Smooth muscle cell (in vitro differentiated cells): Measurements from ENCODE around the gene CRISPLD2. TPM values are rescaled to one million over a fixed set of nuclear protein-coding genes. Genes with fewer than 3 reads are reported as not detected.

Experiments used
- DNase-seq: peaks from one replicate; lab custom pipeline; 2025; ENCODE audit not compliant: unreplicated experiment; lab: John Stamatoyannopoulos, UW
- H2AFZ ChIP-seq: fragments of 200-600 bp; sonication (generic); 2 replicates; pipeline ENCODE4 v1.6.0; 2016; ENCODE audit warnings: antibody characterized with exemption, low read depth, mild to moderate bottlenecking
- H3F3A ChIP-seq: fragments of 200-600 bp; sonication (generic); 2 replicates; pipeline ENCODE4 v1.6.0; 2017; ENCODE audit warnings: antibody characterized with exemption, low read depth
- H3K27ac ChIP-seq: fragments of 200-600 bp; sonication (generic); 2 replicates; pipeline ENCODE4 v1.5.1; 2016; ENCODE audit warnings: low read depth, mild to moderate bottlenecking
- H3K27me3 ChIP-seq: fragments of 200-600 bp; sonication (generic); 2 replicates; pipeline ENCODE4 v1.6.1; 2016; ENCODE audit warnings: low read depth, mild to moderate bottlenecking
- H3K36me3 ChIP-seq: fragments of 200-600 bp; sonication (generic); 2 replicates; pipeline ENCODE4 v1.5.1; 2016; ENCODE audit warnings: low read depth
- H3K4me1 ChIP-seq: fragments of 200-600 bp; sonication (generic); 2 replicates; pipeline ENCODE4 v1.5.1; 2016; ENCODE audit warnings: low read depth
- H3K4me2 ChIP-seq: fragments of 200-600 bp; sonication (generic); 2 replicates; pipeline ENCODE4 v1.6.0; 2016; ENCODE audit warnings: mild to moderate bottlenecking
- H3K4me3 ChIP-seq: fragments of 200-600 bp; sonication (generic); 2 replicates; pipeline ENCODE4 v1.5.1; 2016; ENCODE audit warnings: mild to moderate bottlenecking
- H3K79me2 ChIP-seq: fragments of 200-600 bp; sonication (generic); 2 replicates; pipeline ENCODE4 v1.6.0; 2016; ENCODE audit warnings: low read depth, mild to moderate bottlenecking
- H3K9ac ChIP-seq: fragments of 200-600 bp; sonication (generic); 2 replicates; pipeline ENCODE4 v1.6.0; 2016; ENCODE audit warnings: low read depth
- H3K9me3 ChIP-seq: fragments of 200-600 bp; sonication (generic); replicated peaks from 2 replicates; pipeline ENCODE4 v1.5.1; 2016; ENCODE audit warnings: low read depth
- H4K20me1 ChIP-seq: fragments of 200-600 bp; sonication (generic); 2 replicates; pipeline ENCODE4 v1.6.0; 2016; ENCODE audit warnings: low read depth
- CTCF ChIP-seq: fragments of 200-600 bp; sonication (generic); IDR thresholded peaks from 2 replicates; pipeline ENCODE4 v1.5.1; 2017; ENCODE audit warnings: borderline replicate concordance, mild to moderate bottlenecking, antibody characterized with exemption; ENCODE audit not compliant: insufficient read depth, poor library complexity, severe bottlenecking
- WGBS: methylation state at CpG from one replicate; pipeline ENCODE4 v1.1.7; 2016; ENCODE audit warnings: low lambda C conversion rate; 5-methylcytosine and 5-hydroxymethylcytosine counted together
- polyA plus RNA-seq: library from polyadenylated mRNA; unstranded; fragments of >200 nt; fragmentation: Nextera tagmentation; extraction: Ambion mirVana; gene quantifications from 2 replicates; pipeline ENCODE4 v1.2.1, GENCODE V29; 2016
- total RNA-seq: library from RNA; depleted of rRNA; stranded (reverse); fragments of >200 nt; gene quantifications from 2 replicates; pipeline ENCODE4 v1.2.3, GENCODE V29; 2014

Gene CRISPLD2
- total and polyA plus RNA-seq, 2 experiments from 2014 or later, result 63.1 to 105 TPM

- Histone ChIP-seq H3K27me3 (no peaks in the 10 kb centered on the region), H3K9ac (no peak overlapping the region), H3K9me3 (no peaks in the 10 kb centered on the region), H3F3A (no peaks in the 10 kb centered on the region), H4K20me1 (no peaks in the 10 kb centered on the region), H3K27ac (no peak overlapping the region), H3K79me2 (no peaks in the 10 kb centered on the region), H3K4me2 (no peak overlapping the region), H3K4me3 (no peak overlapping the region), H2AFZ (no peak overlapping the region), H3K36me3 (no peaks in the 10 kb centered on the region), H3K4me1 (peaks cover 7% of the 10 kb centered on the region)
- 73% methylated on average over 7 of the region's 7 CpGs for WGBS
- TF ChIP-seq CTCF, result no peak
- no peak for DNase-seq
These were observed 106.7 kb downstream of the CRISPLD2 start for GRCh38 chr16:84926462-84926861.

GRCh38 chr16:84927621-84928591 lies 108.1 kb downstream of the CRISPLD2 start:
- no peaks in the 10 kb centered on the region for H3K79me2 ChIP-seq
- H3K9me3 ChIP-seq, result no peaks in the 10 kb centered on the region
- H3K36me3 ChIP-seq, result no peaks in the 10 kb centered on the region
- no peak overlapping the region for H2AFZ ChIP-seq
- no peak overlapping the region for H3K9ac ChIP-seq
- H4K20me1 ChIP-seq, result no peaks in the 10 kb centered on the region
- peaks cover 3% of the 10 kb centered on the region for H3K4me1 ChIP-seq
- DNase-seq, result no peak
- 87% methylated on average over 33 of the region's 34 CpGs for WGBS
- no peak overlapping the region for H3K4me3 ChIP-seq
- no peak overlapping the region for H3K4me2 ChIP-seq
- no peaks in the 10 kb centered on the region for H3K27me3 ChIP-seq
- TF ChIP-seq CTCF, result no peak
- H3F3A ChIP-seq, result no peaks in the 10 kb centered on the region
- no peak overlapping the region for H3K27ac ChIP-seq

- DNase-seq, result no peak
- H3K9me3 ChIP-seq, result no peaks in the 10 kb centered on the region
- no peak for TF ChIP-seq CTCF
- H3K4me2 ChIP-seq, result no peak overlapping the region
- H3F3A ChIP-seq, result no peaks in the 10 kb centered on the region
- no peak overlapping the region for H3K9ac ChIP-seq
- H3K27me3 ChIP-seq, result no peaks in the 10 kb centered on the region
- no peaks in the 10 kb centered on the region for H4K20me1 ChIP-seq
- no peaks in the 10 kb centered on the region for H3K79me2 ChIP-seq
- no peak overlapping the region for H3K27ac ChIP-seq
- H3K4me1 ChIP-seq, result no peaks in the 10 kb centered on the region
- H2AFZ ChIP-seq, result no peak overlapping the region
- 58% methylated on average over 16 of the region's 16 CpGs for WGBS
- H3K36me3 ChIP-seq, result no peaks in the 10 kb centered on the region
- no peak overlapping the region for H3K4me3 ChIP-seq
These were observed 109.1 kb downstream of the CRISPLD2 start for GRCh38 chr16:84928679-84929420.
